Measurements from ENCODE around the gene DNAJC30. TPM values are rescaled to one million over a fixed set of nuclear protein-coding genes. Genes with fewer than 3 reads are reported as not detected.

The DNAJC30 gene
- total and polyA plus RNA-seq, 10 of the 15 experiments (the other 5 are each of a cell fraction or from before 2014, with no cell fraction given): 2.1 to 19.0 (median 7.9) TPM

DNA sequence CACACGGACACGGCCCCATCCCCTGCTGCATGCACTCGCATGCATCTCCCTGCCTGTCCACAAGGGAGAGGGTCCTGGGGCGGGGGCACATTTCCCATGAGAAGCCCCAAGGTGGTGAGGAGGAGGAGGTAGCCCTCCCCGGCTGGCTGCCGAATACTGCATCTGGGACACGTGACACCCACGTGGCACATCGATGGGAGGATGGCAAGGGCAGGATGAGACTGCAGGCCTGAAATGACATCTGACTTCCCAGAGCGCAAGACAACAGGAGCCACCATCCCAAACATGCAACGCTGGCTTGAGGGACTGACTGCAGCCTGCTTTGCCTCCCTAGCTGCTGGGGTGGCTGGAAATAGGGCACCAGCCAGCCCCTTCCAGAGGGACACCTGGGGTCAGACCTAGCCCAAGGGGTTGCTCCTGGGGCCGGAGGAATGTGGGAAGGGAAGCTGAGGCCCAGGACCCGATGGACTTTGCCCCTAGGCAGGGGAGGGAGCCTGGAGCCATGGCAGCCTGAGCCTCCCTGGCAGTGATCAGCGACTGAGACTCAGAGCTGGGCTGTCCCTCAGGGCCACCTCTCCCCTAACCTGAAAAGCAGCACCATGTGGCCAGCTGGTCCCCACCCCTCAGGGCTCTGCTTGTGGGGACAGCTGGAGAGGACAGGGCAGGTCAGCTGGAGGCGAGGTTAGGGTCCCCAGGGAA, 16.3 kb upstream of the DNAJC30 start:
- H3K36me3 ChIP-seq (ENCODE audit: control insufficient read depth in 2 of 2, insufficient read depth in 2 of 2, low read length in 1 of 2): peaks cover 8 to 26% of the 10 kb centered on the region in 2 experiments
- no peak overlapping the region for H2AFZ ChIP-seq (ENCODE audit: control insufficient read depth, low read depth, low read length)
- RAD21 ChIA-PET (ENCODE audit: unreplicated experiment): no interaction called here
- ATAC-seq (peak; percentile 6; the same call in 2 of the 3 replicates), DNase-seq (ENCODE audit: low read depth, low spot score) (no peak), FAIRE-seq (no peak)
- 84% methylated on average over 13 of the region's 15 CpGs for WGBS (ENCODE audit: insufficient coverage, insufficient replicate concordance, low lambda C conversion rate, missing lambda C conversion rate)
- H3K27me3 ChIP-seq (replicated peaks in 1 of 2; ENCODE audit: control insufficient read depth in 2 of 2, insufficient read depth in 2 of 2, low read length in 1 of 2): no peaks in the 10 kb centered on the region
- TF ChIP-seq GATAD2B (conservative IDR thresholded peaks at IDR 0.05; ENCODE audit: low read depth) (no peak), STAT1 (conservative IDR thresholded peaks at IDR 0.05) (no peak), IRF4 (IDR thresholded peaks at IDR 0.05; ENCODE audit: low read depth, low read length) (no peak), CEBPB (IDR thresholded peaks at IDR 0.05; ENCODE audit: borderline replicate concordance in 1 of 2, low read depth in 2 of 2, low read length in 2 of 2) (no peak)
- no TSS peak for BruUV-seq (replicated peaks)
- SMC1A ChIA-PET (ENCODE audit: uncharacterized antibody, unreplicated experiment): interaction anchor here (0.9 kb wide), 1 partner anchor 12 kb away, joined by 3 read pairs; no protein-coding TSS in a partner anchor
- intact Hi-C loops (cut with micrococcal nuclease; ENCODE audit: unreplicated experiment): no loop called here
- POLR2A ChIA-PET: no interaction called here
- no peaks in the 10 kb centered on the region for H4K20me1 ChIP-seq (ENCODE audit: control insufficient read depth, insufficient read depth)
- H3K27ac ChIP-seq (ENCODE audit: control insufficient read depth, insufficient read depth): no peak overlapping the region
- CTCF ChIA-PET: interaction anchor here (0.9 kb wide), 1 partner anchor 18 kb away, joined by 3 read pairs; no protein-coding TSS in a partner anchor
- no peak overlapping the region for H3K4me3 ChIP-seq
- H3K9ac ChIP-seq (ENCODE audit: control insufficient read depth, insufficient read depth, low read length): no peak overlapping the region
- H3K4me2 ChIP-seq (ENCODE audit: control insufficient read depth, insufficient read depth): no peak overlapping the region
- no peaks in the 10 kb centered on the region for H3K4me1 ChIP-seq (ENCODE audit: control insufficient read depth, insufficient read depth, low read length)
- H3K9me3 ChIP-seq (replicated peaks; ENCODE audit: control insufficient read depth, insufficient read depth, low read length): no peaks in the 10 kb centered on the region
- in situ Hi-C loops (cut with MboI): no loop called here
- H3K79me2 ChIP-seq (ENCODE audit: control insufficient read depth, insufficient read depth, low read length): no peaks in the 10 kb centered on the region

GRCh38 chr7:73698410-73698809, 15.2 kb upstream of the DNAJC30 start:
- no peaks in the 10 kb centered on the region for H3K27me3 ChIP-seq (replicated peaks in 1 of 2; ENCODE audit: control insufficient read depth in 2 of 2, insufficient read depth in 2 of 2, low read length in 1 of 2)
- TF ChIP-seq POLR2A (IDR thresholded peaks at IDR 0.05; ENCODE audit: low read depth, low read length) (peak; percentile 43; the same call in 1 of the 2 replicates), MLLT1 (IDR thresholded peaks at IDR 0.05) (no peak)
- no peak overlapping the region for H3K27ac ChIP-seq (ENCODE audit: control insufficient read depth, insufficient read depth)
- DNase-seq (ENCODE audit: low read depth, low spot score): no peak
- H3K4me3 ChIP-seq: no peak overlapping the region
- ChIA-PET CTCF (interaction anchor here (2.1 kb wide), 1 partner anchor 92 kb away, joined by 7 read pairs; no protein-coding TSS in a partner anchor), RAD21 (ENCODE audit: unreplicated experiment) (interaction anchor here (0.6 kb wide), 1 partner anchor 365 kb away, joined by 3 read pairs; no protein-coding TSS in a partner anchor), SMC1A (ENCODE audit: uncharacterized antibody, unreplicated experiment) (interaction anchor here (0.9 to 1.1 kb wide), 3 partner anchors 13 to 69 kb away, joined by 3 read pairs; no protein-coding TSS in a partner anchor), POLR2A (no interaction called here)
- H3K4me2 ChIP-seq (ENCODE audit: control insufficient read depth, insufficient read depth): no peak overlapping the region
- H3K9me3 ChIP-seq (replicated peaks; ENCODE audit: control insufficient read depth, insufficient read depth, low read length): no peaks in the 10 kb centered on the region
- in situ Hi-C loops (cut with MboI) (no loop called here), intact Hi-C loops (cut with micrococcal nuclease; ENCODE audit: unreplicated experiment) (no loop called here)
- no peak for FAIRE-seq
- H4K20me1 ChIP-seq (ENCODE audit: control insufficient read depth, insufficient read depth): no peaks in the 10 kb centered on the region
- no peaks in the 10 kb centered on the region for H3K79me2 ChIP-seq (ENCODE audit: control insufficient read depth, insufficient read depth, low read length)
- no peak for ATAC-seq
- BruUV-seq (replicated peaks): no TSS peak
- H3K9ac ChIP-seq (ENCODE audit: control insufficient read depth, insufficient read depth, low read length): no peak overlapping the region
- peaks cover 8 to 34% of the 10 kb centered on the region in 2 experiments for H3K36me3 ChIP-seq (ENCODE audit: control insufficient read depth in 2 of 2, insufficient read depth in 2 of 2, low read length in 1 of 2)
- no peaks in the 10 kb centered on the region for H3K4me1 ChIP-seq (ENCODE audit: control insufficient read depth, insufficient read depth, low read length)
- WGBS (ENCODE audit: insufficient coverage, insufficient replicate concordance, low lambda C conversion rate, missing lambda C conversion rate): 86% methylated on average over 7 of the region's 7 CpGs
- no peak overlapping the region for H2AFZ ChIP-seq (ENCODE audit: control insufficient read depth, low read depth, low read length)
